Measurements from ENCODE around the gene PECR.

DNA sequence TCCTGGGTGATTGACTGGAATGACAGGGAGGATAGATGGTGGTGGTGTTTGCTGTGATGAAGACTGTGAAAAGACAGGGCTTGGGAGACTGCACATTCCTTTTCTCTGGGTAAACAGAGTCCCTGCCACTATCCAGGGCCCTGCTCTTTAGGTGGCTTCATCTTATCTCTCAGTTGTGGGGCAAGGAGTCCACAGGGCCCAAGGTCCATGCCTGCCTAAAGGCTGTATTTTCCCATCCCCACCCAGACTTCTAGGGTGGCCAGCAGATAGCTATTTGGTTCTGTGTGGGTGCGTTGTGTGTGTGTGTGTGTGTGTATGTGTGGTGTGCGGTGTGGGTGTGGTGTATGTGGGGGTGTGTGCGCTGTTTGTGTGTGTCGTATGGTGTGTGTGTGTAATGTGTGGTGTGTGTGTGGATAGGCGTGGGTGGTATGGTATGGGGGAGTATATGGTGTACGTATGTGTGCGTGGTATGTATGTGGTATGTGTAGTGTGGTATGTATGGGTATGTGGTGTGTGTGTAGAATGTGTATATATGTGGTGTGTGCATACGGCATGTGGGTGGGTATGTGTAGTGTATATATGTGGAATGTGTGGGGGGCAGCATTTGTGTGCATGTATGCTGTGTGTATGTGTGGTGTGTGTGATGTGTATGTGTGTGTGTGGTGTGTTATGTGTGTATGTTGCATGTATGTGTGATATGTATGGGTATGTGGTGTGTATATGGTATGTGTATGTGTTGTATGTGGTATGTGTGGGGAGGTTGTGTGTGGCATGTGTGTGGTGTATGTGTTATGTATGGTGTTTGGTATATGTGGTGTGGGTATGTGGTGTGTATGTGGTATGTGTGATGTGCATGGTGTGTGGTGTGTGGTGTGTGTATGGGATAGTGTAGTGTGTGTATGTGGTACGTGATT, 17.1 kb upstream of the PECR start:
- TF ChIP-seq CTCF (IDR thresholded peaks at IDR 0.05) (no peak), POLR2A (IDR thresholded peaks at IDR 0.05) (no peak)
